ENCODE measurements around the gene DNER. TPM values are rescaled to one million over a fixed set of nuclear protein-coding genes. Genes with fewer than 3 reads are reported as not detected.

The DNER gene
- total and polyA plus RNA-seq, 2 experiments from 2014 or later = 4.7 to 8.8 TPM

DNA sequence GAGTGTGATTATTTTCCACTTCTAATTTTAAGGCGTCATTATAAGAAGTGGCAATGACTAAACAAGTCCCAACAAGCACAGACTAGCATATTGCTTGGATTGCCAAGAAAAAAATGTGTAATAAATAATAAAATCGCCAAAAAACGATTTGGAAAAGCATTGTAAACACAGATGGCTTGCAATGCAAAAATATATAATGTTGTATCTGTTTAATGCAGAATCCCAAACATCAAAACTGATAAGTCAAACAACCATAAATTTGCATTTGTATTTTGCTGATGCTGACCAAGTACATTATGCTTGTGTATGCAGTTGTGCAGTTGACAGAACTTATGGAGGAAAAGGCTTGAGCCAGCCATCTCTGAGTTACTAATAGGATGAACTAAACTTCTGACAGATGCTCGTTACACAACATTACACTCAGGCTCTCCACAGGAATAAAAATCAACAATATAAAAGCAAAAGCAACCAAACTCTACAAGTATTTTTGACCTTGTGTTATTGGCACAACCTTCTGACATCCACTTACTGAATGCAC is 68.1 kb downstream of the DNER start:
- Histone ChIP-seq H3K36me3 (ENCODE audit: insufficient read depth) (no peaks in the 10 kb centered on the region), H3K79me2 (replicated peaks; ENCODE audit: insufficient read depth) (no peaks in the 10 kb centered on the region), H3K4me3 (no peak overlapping the region), H3F3A (replicated peaks; ENCODE audit: low read depth) (no peaks in the 10 kb centered on the region), H2AFZ (no peak overlapping the region), H3K27me3 (ENCODE audit: insufficient read depth) (no peaks in the 10 kb centered on the region), H3K27ac (ENCODE audit: low read depth) (no peak overlapping the region), H3K9me2 (ENCODE audit: insufficient read depth) (no peaks in the 10 kb centered on the region), H3K4me2 (no peak overlapping the region), H3K4me1 (ENCODE audit: insufficient read depth) (no peaks in the 10 kb centered on the region), H4K20me1 (replicated peaks; ENCODE audit: insufficient read depth) (no peaks in the 10 kb centered on the region)
- Mint-ChIP-seq H3K4me3 (no peak overlapping the region), H3K9me3 (no peaks in the 10 kb centered on the region; the same call in 2 of the 3 replicates), H3K4me1 (no peaks in the 10 kb centered on the region; the same call in 2 of the 3 replicates), H3K27me3 (ENCODE audit: insufficient read depth, low read depth, poor library complexity) (peaks cover 2% of the 10 kb centered on the region), H3K36me3 (ENCODE audit: low read depth) (no peaks in the 10 kb centered on the region), H3K27ac (no peak overlapping the region)
- TF ChIP-seq, protein P1, sequence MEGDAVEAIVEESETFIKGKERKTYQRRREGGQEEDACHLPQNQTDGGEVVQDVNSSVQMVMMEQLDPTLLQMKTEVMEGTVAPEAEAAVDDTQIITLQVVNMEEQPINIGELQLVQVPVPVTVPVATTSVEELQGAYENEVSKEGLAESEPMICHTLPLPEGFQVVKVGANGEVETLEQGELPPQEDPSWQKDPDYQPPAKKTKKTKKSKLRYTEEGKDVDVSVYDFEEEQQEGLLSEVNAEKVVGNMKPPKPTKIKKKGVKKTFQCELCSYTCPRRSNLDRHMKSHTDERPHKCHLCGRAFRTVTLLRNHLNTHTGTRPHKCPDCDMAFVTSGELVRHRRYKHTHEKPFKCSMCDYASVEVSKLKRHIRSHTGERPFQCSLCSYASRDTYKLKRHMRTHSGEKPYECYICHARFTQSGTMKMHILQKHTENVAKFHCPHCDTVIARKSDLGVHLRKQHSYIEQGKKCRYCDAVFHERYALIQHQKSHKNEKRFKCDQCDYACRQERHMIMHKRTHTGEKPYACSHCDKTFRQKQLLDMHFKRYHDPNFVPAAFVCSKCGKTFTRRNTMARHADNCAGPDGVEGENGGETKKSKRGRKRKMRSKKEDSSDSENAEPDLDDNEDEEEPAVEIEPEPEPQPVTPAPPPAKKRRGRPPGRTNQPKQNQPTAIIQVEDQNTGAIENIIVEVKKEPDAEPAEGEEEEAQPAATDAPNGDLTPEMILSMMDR (conservative IDR thresholded peaks at IDR 0.05; ENCODE audit: low read depth in 2 of 2) = no peak
- TF ChIP-seq, protein P2, sequence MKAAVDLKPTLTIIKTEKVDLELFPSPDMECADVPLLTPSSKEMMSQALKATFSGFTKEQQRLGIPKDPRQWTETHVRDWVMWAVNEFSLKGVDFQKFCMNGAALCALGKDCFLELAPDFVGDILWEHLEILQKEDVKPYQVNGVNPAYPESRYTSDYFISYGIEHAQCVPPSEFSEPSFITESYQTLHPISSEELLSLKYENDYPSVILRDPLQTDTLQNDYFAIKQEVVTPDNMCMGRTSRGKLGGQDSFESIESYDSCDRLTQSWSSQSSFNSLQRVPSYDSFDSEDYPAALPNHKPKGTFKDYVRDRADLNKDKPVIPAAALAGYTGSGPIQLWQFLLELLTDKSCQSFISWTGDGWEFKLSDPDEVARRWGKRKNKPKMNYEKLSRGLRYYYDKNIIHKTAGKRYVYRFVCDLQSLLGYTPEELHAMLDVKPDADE (IDR thresholded peaks at IDR 0.05) = no peak
- TF ChIP-seq CREB1 (CRISPR knock-in tag; IDR thresholded peaks at IDR 0.05; ENCODE audit: low read depth) = no peak
- TF ChIP-seq POLR2AphosphoS5 (IDR thresholded peaks at IDR 0.05; ENCODE audit: low read depth) = no peak
- no peak for TF ChIP-seq ZNF331 (CRISPR knock-in tag; IDR thresholded peaks at IDR 0.05; ENCODE audit: low read depth)
- TF ChIP-seq NANOG (IDR thresholded peaks at IDR 0.05; ENCODE audit: borderline replicate concordance) = no peak
- no peak for TF ChIP-seq JUNB (IDR thresholded peaks at IDR 0.05; ENCODE audit: unreplicated experiment)
- TF ChIP-seq, protein P3, sequence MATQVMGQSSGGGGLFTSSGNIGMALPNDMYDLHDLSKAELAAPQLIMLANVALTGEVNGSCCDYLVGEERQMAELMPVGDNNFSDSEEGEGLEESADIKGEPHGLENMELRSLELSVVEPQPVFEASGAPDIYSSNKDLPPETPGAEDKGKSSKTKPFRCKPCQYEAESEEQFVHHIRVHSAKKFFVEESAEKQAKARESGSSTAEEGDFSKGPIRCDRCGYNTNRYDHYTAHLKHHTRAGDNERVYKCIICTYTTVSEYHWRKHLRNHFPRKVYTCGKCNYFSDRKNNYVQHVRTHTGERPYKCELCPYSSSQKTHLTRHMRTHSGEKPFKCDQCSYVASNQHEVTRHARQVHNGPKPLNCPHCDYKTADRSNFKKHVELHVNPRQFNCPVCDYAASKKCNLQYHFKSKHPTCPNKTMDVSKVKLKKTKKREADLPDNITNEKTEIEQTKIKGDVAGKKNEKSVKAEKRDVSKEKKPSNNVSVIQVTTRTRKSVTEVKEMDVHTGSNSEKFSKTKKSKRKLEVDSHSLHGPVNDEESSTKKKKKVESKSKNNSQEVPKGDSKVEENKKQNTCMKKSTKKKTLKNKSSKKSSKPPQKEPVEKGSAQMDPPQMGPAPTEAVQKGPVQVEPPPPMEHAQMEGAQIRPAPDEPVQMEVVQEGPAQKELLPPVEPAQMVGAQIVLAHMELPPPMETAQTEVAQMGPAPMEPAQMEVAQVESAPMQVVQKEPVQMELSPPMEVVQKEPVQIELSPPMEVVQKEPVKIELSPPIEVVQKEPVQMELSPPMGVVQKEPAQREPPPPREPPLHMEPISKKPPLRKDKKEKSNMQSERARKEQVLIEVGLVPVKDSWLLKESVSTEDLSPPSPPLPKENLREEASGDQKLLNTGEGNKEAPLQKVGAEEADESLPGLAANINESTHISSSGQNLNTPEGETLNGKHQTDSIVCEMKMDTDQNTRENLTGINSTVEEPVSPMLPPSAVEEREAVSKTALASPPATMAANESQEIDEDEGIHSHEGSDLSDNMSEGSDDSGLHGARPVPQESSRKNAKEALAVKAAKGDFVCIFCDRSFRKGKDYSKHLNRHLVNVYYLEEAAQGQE (IDR thresholded peaks at IDR 0.05; ENCODE audit: unreplicated experiment) = no peak
- no peak for TF ChIP-seq STAT1 (IDR thresholded peaks at IDR 0.05; ENCODE audit: unreplicated experiment)
- TF ChIP-seq ZNF114 (CRISPR knock-in tag; IDR thresholded peaks at IDR 0.05) = no peak
- no peak for TF ChIP-seq EZH2phosphoT487 (IDR thresholded peaks at IDR 0.05; ENCODE audit: unreplicated experiment)
- no peak for TF ChIP-seq EZH2 (IDR thresholded peaks at IDR 0.05; ENCODE audit: low read depth, unreplicated experiment)
- TF ChIP-seq, protein P4, sequence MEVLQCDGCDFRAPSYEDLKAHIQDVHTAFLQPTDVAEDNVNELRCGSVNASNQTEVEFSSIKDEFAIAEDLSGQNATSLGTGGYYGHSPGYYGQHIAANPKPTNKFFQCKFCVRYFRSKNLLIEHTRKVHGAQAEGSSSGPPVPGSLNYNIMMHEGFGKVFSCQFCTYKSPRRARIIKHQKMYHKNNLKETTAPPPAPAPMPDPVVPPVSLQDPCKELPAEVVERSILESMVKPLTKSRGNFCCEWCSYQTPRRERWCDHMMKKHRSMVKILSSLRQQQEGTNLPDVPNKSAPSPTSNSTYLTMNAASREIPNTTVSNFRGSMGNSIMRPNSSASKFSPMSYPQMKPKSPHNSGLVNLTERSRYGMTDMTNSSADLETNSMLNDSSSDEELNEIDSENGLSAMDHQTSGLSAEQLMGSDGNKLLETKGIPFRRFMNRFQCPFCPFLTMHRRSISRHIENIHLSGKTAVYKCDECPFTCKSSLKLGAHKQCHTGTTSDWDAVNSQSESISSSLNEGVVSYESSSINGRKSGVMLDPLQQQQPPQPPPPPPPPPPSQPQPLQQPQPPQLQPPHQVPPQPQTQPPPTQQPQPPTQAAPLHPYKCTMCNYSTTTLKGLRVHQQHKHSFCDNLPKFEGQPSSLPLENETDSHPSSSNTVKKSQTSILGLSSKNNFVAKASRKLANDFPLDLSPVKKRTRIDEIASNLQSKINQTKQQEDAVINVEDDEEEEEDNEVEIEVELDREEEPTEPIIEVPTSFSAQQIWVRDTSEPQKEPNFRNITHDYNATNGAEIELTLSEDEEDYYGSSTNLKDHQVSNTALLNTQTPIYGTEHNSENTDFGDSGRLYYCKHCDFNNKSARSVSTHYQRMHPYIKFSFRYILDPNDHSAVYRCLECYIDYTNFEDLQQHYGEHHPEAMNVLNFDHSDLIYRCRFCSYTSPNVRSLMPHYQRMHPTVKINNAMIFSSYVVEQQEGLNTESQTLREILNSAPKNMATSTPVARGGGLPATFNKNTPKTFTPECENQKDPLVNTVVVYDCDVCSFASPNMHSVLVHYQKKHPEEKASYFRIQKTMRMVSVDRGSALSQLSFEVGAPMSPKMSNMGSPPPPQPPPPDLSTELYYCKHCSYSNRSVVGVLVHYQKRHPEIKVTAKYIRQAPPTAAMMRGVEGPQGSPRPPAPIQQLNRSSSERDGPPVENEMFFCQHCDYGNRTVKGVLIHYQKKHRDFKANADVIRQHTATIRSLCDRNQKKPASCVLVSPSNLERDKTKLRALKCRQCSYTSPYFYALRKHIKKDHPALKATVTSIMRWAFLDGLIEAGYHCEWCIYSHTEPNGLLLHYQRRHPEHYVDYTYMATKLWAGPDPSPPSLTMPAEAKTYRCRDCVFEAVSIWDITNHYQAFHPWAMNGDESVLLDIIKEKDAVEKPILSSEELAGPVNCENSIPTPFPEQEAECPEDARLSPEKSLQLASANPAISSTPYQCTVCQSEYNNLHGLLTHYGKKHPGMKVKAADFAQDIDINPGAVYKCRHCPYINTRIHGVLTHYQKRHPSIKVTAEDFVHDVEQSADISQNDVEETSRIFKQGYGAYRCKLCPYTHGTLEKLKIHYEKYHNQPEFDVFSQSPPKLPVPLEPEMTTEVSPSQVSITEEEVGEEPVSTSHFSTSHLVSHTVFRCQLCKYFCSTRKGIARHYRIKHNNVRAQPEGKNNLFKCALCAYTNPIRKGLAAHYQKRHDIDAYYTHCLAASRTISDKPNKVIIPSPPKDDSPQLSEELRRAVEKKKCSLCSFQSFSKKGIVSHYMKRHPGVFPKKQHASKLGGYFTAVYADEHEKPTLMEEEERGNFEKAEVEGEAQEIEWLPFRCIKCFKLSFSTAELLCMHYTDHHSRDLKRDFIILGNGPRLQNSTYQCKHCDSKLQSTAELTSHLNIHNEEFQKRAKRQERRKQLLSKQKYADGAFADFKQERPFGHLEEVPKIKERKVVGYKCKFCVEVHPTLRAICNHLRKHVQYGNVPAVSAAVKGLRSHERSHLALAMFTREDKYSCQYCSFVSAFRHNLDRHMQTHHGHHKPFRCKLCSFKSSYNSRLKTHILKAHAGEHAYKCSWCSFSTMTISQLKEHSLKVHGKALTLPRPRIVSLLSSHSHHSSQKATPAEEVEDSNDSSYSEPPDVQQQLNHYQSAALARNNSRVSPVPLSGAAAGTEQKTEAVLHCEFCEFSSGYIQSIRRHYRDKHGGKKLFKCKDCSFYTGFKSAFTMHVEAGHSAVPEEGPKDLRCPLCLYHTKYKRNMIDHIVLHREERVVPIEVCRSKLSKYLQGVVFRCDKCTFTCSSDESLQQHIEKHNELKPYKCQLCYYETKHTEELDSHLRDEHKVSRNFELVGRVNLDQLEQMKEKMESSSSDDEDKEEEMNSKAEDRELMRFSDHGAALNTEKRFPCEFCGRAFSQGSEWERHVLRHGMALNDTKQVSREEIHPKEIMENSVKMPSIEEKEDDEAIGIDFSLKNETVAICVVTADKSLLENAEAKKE (CRISPR knock-in tag; IDR thresholded peaks at IDR 0.05) = no peak
- DNase-seq (ENCODE audit: low spot score) = no peak
- ATAC-seq = no peak

Data from GM23338 (cell line).